RWPE2 (cell line): Measurements from ENCODE around the gene SAMD14.
A peak's percentile ranks its signal among the peaks of the same experiment; 100 is the strongest.

Experiments used
- ATAC-seq: fragments of 200-7000 bp; cut with Tn5 transposase; 3 replicates; pipeline ENCODE4 v1.9.1; 2021; ENCODE audit warnings: low read depth
- DNase-seq: peaks from one replicate; pipeline ENCODE4 v3.0.0-alpha.2; 2020; ENCODE audit warnings: low spot score
- H3K27ac ChIP-seq: fragments of 450-650 bp; 2 replicates; pipeline ENCODE4 v1.5.1; 2017; ENCODE audit warnings: mild to moderate bottlenecking; ENCODE audit not compliant: poor library complexity, severe bottlenecking
- H3K27me3 ChIP-seq: fragments of 250-450 bp; sonication (Bioruptor Pico); 2 replicates; pipeline ENCODE4 v1.5.1; 2021; ENCODE audit warnings: mild to moderate bottlenecking, moderate library complexity; ENCODE audit not compliant: insufficient read depth, poor library complexity, severe bottlenecking
- H3K36me3 ChIP-seq: fragments of 250-450 bp; sonication (Bioruptor Pico); 2 replicates; pipeline ENCODE4 v1.5.1; 2020; ENCODE audit warnings: low read depth, mild to moderate bottlenecking, moderate library complexity
- H3K4me1 ChIP-seq: fragments of 250-450 bp; sonication (Bioruptor Pico); 2 replicates; pipeline ENCODE4 v1.5.1; 2021; ENCODE audit warnings: mild to moderate bottlenecking, moderate library complexity; ENCODE audit not compliant: insufficient read depth, poor library complexity, severe bottlenecking
- H3K4me3 ChIP-seq: fragments of 250-450 bp; sonication (Bioruptor Pico); 2 replicates; pipeline ENCODE4 v1.5.1; 2021; ENCODE audit warnings: mild to moderate bottlenecking, moderate library complexity; ENCODE audit not compliant: severe bottlenecking
- H3K9me3 ChIP-seq: fragments of 250-450 bp; sonication (Bioruptor Pico); 2 replicates; pipeline ENCODE4 v1.5.1; 2021; ENCODE audit warnings: mild to moderate bottlenecking, moderate library complexity; ENCODE audit not compliant: severe bottlenecking
- TF ChIP-seq, protein P1 (sequence below): fragments of 450-650 bp; IDR thresholded peaks from one replicate; pipeline ENCODE4 v1.5.1; 2017; ENCODE audit warnings: mild to moderate bottlenecking, moderate library complexity; ENCODE audit not compliant: poor library complexity, severe bottlenecking

The SAMD14 gene

DNA sequence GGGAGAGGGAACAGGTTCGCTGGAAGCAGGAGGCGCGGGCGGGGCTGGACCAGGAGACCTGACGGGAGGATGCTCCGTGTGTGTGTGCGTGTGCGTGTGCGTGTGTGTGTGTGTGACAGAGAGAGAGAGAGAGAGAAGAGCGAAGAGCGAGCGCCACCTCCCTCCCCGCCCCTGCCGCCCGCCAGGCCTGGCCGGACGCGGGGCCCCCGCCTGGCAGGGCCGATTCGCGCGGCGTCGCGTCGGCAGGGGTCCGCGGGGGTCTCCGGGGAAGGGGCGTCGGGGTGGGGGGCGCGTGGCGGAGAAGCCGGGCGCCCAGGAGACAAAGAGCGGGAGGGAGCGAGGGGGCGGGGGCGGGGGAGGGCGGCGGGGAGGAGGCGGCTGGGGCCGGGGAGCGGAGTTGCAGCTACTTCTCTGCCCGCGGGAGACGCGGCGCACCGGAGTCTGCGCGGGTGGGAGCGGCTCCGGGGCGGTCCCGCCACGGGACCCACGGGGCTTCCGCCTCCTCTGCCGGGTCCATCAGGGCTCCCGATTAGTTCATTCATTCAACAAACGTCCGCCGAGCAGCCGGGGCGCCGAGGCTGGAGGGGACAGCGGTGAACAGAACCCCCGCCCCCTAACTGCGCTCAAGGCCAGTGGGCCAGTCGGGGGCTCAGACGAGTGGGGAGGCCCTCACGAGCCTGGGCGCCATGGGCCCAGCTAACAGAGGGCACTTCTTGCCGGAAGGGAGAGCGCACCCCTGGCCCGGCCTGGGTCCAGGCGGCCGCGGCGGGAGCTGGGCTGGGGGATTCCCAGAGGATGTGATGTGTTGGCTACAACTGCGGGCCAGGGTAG lies at the start of gene SAMD14:
TSS of gene SAMD14 (minus strand) at position 433 of the 831 bp plus-strand sequence. CDS start 5,201 bp downstream, outside the sequence.
- TF ChIP-seq, protein P1, sequence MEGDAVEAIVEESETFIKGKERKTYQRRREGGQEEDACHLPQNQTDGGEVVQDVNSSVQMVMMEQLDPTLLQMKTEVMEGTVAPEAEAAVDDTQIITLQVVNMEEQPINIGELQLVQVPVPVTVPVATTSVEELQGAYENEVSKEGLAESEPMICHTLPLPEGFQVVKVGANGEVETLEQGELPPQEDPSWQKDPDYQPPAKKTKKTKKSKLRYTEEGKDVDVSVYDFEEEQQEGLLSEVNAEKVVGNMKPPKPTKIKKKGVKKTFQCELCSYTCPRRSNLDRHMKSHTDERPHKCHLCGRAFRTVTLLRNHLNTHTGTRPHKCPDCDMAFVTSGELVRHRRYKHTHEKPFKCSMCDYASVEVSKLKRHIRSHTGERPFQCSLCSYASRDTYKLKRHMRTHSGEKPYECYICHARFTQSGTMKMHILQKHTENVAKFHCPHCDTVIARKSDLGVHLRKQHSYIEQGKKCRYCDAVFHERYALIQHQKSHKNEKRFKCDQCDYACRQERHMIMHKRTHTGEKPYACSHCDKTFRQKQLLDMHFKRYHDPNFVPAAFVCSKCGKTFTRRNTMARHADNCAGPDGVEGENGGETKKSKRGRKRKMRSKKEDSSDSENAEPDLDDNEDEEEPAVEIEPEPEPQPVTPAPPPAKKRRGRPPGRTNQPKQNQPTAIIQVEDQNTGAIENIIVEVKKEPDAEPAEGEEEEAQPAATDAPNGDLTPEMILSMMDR: no peak
- H3K4me1 ChIP-seq: peaks cover 6% of the 10 kb centered on the region
- H3K36me3 ChIP-seq: 0 out of 2 replicates have a peak, but pooled peaks cover 9% of the 10 kb centered on the region
- H3K27me3 ChIP-seq: peaks cover 6% of the 10 kb centered on the region
- H3K9me3 ChIP-seq: no peaks in the 10 kb centered on the region
- peak within 1 kb of the TSS; percentile 22 for H3K4me3 ChIP-seq
- H3K27ac ChIP-seq: no peak within 1 kb of the TSS
- no peak for DNase-seq
- peak; percentile 22; the same call in 1 of the 3 replicates for ATAC-seq

DNA sequence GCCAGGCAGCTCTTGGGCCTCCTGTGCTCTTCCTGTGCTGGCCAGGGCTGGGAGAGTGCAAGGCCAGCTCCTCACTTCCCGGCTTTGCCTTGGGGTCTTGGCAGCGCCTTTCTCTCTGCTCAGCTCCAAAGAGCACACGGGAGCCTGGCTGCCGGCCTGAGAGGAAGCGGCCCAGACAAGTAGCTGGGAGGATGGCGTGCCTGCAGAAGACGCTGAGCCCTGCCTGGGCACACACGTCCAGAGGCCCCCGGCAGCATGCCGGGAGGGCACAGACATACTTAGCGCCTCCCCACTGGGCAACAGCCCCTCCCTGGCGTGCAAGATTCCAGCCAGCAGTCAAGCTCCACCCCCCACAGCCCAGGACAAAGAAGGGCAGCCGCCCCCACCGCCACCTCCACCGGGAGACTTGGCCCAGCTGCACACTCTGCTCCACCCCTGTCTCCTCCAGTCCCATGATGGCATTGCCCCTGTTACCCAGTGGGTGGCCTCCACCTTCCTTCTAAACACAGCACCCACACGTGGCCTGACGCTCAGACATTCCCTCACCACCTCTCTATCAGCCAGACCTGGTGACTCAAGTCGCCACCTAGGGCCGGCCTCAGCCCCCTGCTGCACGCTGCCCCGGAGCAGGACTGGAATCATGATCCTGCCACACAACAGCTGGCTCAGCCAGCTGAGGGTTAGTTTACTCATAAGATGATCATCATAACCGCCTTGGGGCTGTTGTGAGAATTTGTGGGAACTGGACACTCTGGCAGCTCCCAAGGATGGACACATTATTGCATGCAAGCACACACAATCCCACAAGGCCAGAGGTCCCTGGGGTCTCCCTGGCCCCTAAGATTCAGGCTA lies 48.2 kb upstream of the SAMD14 start:
- peak overlapping the region; percentile 75 for H3K27ac ChIP-seq
- ATAC-seq: peak; percentile 94

DNA sequence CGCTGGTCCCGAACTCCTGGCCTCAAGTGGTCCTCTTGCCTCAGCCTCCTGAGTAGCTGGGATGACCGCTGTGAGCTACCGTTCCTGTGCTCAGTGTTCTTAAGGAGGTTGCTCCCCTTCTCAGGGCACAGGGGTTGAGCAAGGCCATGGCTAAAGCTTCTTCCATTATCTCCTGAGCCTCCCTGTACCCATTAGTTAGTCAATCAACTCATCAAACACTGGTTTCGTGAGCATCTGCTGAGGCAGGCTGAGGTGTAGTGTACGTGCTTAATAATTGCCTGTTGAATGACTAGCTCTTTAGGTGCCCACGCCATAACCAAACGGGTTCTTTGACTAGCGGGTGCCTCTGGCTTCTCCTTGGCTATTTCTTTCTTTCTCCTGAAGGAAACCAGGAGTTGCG lies 47.5 kb upstream of the SAMD14 start:
- no peaks in the 10 kb centered on the region for H3K36me3 ChIP-seq
- peaks cover 15% of the 10 kb centered on the region for H3K4me1 ChIP-seq
- TF ChIP-seq, protein P1: no peak
- no peaks in the 10 kb centered on the region for H3K27me3 ChIP-seq
- no peaks in the 10 kb centered on the region for H3K9me3 ChIP-seq
- ATAC-seq (no peak), DNase-seq (no peak)
- H3K27ac ChIP-seq: peak overlapping the region; percentile 75
- H3K4me3 ChIP-seq: no peak overlapping the region

More for the DNA sequence above, 48.2 kb upstream of the SAMD14 start:
- Histone ChIP-seq H3K9me3 (no peaks in the 10 kb centered on the region), H3K27me3 (no peaks in the 10 kb centered on the region), H3K4me3 (no peak overlapping the region), H3K36me3 (no peaks in the 10 kb centered on the region), H3K4me1 (peaks cover 15% of the 10 kb centered on the region)
- peak; percentile 93 for DNase-seq
- TF ChIP-seq, protein P1: peak; percentile 85

DNA sequence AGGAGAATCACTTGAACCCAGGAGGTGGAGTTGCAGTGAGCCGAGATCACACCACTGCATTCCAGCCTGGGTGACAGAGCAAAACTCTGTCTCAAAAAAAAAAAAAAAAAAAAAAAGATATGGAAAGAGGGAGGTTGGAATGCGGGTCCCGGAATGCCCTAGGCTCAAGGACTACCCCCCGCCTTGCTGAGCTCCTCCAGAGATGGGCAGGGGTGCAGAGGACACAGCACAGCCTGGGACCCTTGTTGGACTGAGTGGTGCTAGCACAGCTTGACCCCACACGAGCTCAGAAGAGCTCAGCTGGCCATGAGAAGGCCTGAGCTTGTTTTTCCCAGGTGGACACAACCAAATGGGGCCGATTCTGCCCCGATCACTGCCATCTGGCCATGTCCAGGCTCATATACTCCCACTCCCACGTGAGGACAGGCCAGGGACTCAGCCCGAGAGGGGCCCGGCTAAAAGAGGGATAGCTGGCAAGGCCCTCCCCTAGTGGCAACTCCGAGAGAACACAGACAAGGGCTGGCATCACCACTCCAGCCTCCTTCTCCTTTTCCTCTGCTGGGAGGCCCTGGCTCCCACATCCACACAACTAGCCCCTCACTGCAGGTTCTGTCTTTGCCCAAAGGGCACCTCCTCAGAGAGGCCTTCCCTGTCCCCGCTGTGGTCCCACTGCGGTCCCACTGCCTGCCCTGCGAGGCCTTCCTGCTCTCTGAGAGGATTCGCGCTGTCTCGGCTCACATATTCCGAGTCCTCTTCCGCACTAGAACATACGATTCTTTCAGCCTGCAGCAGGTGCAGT lies 46.8 kb upstream of the SAMD14 start:
- Histone ChIP-seq H3K9me3 (no peaks in the 10 kb centered on the region), H3K4me3 (no peak overlapping the region), H3K36me3 (no peaks in the 10 kb centered on the region), H3K4me1 (peaks cover 15% of the 10 kb centered on the region), H3K27ac (peak overlapping the region; percentile 75), H3K27me3 (no peaks in the 10 kb centered on the region)
- TF ChIP-seq, protein P1: no peak
- DNase-seq (no peak), ATAC-seq (no peak)
